NCI-H1417 (cell line): ENCODE results near the gene MISFA.
A peak's percentile ranks its signal among the peaks of the same experiment; 100 is the strongest.
"Not testable (repeated sequence)": the region's sequence is repeated elsewhere in the genome, so short reads cannot be mapped to it uniquely, and the experiment has no call there.

ENCODE experiments used
- DNase-seq, 3 experiments: peaks; one replicate each; lab custom pipeline; 2025; lab: John Stamatoyannopoulos, UW

The MISFA gene

DNA sequence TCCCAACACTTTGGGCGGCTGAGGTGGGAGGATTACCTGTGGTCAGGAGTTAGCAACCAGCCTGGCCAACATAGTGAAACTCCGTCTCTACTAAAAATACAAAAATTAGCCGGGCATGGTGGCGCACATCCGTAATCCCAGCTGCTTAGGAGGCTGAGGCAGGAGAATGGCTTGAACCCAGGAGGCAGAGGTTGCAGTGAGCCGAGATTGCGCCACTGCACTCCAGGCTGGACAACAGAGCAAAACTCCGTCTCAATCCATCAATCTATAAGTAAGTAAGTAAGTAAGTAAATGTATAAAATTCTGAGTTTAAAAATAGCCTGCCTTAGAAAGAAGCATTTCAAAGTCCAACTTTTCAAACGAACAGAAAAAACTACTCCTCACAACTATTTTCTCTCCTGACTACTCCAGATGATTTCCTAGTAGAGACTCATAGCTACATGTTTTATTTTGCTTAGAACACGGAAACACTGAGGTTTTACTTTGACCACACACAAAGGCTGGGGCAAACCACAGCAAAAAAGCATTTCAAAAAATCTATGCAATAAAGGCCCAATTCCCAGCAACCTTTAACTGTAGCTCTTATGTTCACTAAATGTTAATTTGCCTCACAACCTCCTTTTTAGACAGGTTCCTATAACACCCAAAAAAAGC, 18.2 kb downstream of the MISFA start:
- no peak for DNase-seq

DNA sequence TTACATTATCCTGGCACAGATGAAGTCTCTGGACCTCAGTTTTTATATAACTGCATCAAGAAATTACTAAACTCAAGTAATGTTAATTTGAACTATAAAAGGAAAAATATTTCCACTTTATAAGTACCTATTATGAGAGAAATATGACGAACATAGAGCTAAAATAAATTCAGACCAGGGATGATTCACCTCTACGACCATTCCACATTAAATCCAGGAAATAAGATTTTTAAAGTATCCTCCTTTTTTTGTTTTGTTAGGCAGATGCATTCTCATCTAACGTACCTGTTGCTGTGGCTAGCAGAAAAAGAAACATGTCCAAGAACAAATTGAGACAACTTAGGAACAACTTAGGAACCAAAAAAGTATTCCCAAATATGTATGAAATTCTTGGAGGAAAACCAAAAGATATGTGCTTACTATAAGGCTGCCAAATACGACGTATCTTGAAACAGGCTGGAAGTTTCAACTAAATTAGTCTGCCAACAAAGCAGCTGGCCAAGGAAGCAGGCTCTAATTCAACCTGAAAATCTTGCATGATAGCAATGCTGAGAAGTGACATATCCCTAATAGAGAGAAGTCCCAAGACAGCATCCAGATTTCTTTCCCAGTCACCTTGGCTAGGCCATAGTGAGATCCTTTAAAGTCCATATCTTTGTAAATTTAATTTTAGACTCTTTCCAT, 18.9 kb downstream of the MISFA start:
- DNase-seq: no peak

DNA sequence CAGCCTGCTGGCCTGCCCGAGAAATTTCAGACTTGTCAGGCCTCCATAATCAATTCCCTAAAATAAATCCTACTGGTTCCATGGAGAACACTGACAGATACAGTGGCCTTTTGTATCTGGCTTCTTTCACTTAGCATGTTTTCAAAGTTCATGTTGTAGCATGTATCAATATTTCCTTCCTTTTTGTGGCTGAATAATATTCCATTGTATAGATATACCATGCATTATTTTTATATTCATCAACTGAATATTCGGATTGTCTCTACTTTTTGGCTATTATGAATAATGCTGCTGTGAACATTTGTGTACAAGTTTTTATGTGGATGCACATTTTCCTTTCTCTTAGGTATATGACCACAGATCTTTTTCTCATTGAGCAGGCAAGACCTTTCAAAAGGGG, 24.1 kb downstream of the MISFA start:
- no peak for DNase-seq

DNA sequence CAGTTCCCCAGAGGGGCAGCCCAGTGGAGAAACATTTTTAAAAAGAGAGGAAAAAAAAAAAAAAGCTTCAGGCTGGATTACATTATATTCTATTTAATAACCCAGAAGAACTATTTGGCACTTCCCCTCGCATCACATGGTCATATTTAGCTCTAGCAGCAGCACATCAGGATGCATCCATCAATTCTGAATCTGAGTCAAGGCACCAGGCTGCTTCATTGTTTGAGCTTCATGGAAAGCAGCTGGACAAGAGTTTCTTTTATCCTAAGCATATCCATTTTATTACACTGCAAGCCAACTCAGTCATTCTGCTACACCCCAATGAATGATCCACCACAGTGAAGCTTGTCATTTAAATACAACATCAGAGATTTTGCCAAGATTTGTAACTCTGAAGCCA, 24.6 kb downstream of the MISFA start:
- no peak for DNase-seq

DNA sequence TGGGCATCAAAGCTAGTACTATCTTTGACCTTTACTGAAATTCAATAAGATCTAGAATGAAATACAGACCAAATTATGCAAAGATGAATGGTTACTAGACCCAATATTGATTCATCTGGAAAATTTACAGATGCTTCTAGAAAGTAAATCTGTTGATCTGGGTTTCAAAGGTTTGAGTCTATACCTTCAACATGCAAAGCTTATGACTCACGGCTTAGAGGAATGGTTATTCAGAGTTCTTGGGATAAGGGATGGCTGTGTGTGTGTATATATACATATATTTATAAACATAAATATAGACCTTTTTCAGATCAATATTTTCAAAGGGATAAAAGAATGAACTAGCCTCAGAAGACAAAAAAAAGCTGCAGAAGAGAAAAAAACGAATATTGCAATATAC, 33.3 kb downstream of the MISFA start:
- DNase-seq: no peak

DNA sequence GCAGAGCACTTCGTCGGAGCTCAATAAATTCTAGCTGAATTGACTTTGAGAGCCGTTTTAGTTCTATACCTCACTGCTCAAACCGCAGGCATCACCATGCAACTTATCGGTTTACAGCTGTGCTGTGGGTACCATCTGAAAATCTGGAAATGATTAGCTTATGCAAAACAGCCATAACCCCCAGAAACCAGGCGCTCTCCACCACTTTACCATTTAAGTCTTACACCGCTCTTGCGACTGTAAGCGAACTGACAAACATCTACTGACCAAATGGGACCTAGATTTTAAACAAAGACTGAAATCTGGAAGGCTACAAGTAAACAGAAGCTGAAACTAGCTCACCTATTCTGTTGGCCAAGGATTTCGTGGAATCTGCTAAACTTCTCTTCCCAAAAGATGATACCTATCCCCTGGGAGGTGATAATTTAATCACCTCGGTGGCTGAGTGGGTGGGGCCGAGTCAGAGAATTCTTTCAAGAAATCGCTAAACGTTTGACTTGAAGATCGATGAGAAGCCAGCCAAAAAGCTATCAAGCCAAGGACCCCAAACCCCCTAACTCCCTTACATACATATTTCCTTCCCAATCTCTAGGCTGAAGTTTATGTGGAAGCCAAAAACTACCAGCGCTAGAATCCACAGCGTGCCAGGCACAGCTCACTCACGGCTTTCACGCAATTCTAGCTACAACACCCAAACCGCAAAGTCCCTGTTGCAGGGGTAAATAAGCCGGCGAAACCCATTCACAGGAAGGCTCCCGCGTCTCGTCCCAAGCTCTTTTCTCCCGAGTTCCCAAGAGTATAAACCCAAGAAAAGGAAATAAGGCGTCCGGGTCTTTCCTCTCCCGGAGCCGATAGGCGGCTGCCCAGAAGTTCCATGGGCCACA, 33.9 kb downstream of the MISFA start:
- DNase-seq: peak in 1 of 3 experiments; percentile 5

DNA sequence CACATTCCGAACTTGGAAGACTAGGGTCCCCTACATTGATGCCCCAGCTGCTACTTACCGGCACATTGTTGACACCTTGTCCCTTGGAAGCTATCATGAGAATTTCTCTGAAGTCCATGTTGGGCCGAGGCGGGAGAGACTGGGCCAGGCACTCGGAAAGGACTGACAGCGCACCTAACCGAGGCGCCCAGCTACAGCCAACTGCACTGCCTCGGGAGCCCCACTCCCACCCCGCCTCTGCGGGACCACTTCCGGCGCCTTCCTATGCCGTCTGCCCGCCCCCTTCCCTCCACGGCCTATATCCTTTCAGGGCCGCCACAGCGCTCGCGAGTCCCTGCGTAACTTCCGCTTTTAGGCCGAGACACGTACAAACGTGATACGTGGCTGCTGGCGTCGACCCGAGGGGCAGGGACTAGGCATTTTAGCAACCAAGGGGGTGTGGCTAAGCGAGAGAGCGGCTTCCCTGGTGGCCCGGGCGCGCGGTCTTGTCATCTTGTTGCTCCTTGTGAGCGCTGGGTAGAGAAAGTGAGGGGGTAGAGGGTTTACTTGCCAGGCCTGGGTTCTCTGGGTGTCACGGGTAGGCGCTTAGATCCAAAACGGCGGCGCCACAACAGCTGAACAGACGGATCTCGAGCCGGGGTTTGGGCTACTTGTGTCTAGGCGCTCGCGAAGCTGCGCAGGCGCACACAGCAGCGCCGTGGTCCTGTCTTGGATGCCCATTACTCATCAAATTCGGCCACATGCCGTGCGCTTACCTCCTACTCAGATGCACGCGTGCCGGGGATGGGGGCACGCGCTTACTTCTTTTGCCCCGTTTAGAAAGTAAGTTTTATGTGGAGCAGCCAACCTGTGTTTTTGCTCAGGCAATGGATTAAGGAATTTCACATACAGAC, 34.8 kb downstream of the MISFA start, which contains the start of gene SPTY2D1:
Gene SPTY2D1, minus strand, starts transcription at position 203 of the 893 bp plus-strand sequence. Its CDS starts 85 bp downstream, at position 118.
- peak; percentile 97 to 99 (median 99) for DNase-seq

DNA sequence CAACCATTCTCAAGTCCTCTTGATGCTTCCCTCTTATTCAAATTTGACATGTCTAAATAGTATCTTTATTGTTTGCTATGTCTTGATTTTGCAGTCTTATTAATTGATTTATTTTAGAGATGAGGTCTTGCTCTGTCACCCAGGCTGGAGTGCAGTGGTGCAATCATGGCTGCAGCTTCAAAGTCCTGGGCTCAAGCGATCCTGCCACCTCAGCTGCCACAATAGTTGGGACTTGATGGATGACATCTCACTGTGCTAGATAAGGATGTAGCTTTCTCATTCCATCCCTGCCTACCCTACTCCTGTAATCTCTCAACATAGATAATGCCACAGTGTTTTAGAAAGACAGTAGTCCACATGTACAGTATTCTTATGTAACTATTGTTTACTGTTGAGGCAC, 42.1 kb downstream of the MISFA start:
- no peak for DNase-seq

DNA sequence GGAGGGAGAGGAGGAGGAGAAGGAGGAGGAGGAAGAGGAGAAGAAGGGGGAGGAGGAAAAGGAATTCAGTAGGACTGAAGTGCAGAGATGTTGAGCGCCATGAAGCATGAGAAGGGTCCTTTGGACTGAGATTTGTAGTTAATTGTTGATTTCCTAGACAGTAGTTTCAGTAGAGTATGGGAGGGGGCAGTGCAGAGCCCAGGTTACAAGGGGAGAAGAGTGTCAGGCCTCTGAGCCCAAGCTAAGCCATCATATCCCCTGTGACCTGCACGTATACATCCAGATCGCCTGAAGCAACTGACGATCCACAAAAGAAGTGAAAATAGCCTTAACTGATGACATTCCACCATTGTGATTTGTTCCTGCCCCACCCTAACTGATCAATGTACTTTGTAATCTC, 43.4 kb downstream of the MISFA start:
- not testable (repeated sequence) for DNase-seq

DNA sequence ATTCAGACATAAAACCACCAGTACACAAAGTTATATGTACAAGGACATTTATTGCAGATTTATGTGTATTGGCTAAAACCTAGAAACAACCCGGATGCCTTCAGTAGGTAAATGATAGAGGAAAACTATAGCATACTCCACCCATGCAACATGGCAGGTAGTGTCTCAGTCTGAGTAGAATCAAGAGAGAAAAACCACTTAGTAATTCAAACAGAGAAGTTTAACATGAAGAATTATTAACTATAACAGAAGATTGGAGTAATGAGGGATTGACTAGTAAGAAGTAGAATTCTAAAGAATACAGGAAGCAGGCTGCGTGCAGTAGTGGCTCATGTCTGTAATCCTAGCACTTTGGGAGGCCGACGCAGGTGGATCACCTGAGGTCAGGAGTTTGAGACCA, 50.8 kb downstream of the MISFA start:
- no peak for DNase-seq

DNA sequence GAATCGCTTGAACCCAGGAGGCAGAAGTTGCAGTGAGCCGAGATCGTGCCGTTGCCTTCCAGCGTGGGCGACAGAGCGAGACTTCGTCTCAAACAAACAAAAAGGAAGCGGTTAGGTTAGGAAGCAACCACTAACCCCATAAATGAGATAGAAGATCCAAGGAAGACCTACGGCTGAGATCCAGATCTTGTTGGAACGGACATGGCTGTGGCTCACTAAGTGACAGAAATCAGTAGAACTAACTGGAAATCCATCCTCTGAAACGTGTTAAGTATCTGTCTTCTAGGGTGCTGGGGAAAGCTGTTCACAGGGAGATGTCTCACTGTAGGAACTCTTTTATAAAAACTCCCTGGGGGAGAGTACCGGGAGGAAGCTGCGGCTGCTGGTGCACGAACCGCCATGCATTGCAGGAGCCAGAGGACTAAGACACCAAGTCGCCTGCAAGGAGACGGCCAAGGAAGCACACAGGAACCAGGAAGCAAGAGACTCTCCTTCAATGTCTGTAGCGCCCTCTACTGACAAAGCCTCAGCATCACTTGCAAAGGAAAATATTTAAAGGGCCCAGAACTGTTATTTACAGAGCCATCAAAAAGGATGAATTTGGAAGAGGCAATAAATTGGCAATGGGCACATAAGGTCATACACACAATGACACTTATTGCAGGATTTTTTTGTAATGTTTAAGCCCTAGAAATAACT, 51.4 kb downstream of the MISFA start:
- DNase-seq: peak in 2 of 3 experiments; percentile 8 to 18
